ENCODE results near the gene MRPL19. TPM values are rescaled to one million over a fixed set of nuclear protein-coding genes. Genes with fewer than 3 reads are reported as not detected.
"Not testable (repeated sequence)": the region's sequence is repeated elsewhere in the genome, so short reads cannot be mapped to it uniquely, and the experiment has no call there.

The MRPL19 gene
- total and polyA plus RNA-seq, 12 donors: 16.5 to 107 (median 69.2) TPM

- no peak for TF ChIP-seq POLR2A (IDR thresholded peaks at IDR 0.05)
- TF ChIP-seq CTCF (IDR thresholded peaks at IDR 0.05): no peak
- DNase-seq: no peak
- Histone ChIP-seq H3K27ac (no peak overlapping the region), H3K36me3 (replicated peaks in 1 of 2) (peaks cover 0 to 18% of the 10 kb centered on the region in 2 donors), H3K4me1 (replicated peaks in 1 of 2) (peaks cover 18 to 33% of the 10 kb centered on the region in 2 donors), H3K4me3 (no peak overlapping the region), H3K9me3 (replicated peaks in 1 of 3) (no peaks in the 10 kb centered on the region), H3K27me3 (no peaks in the 10 kb centered on the region)
- intact Hi-C loops (cut with DNase I): no loop called here
- WGBS, 4 donors: 64 to 81% (median 73%) methylated on average over 3 of the region's 3 CpGs
Measured at GRCh38 chr2:75707901-75708300, 61.3 kb downstream of the MRPL19 start.

- TF ChIP-seq CTCF (IDR thresholded peaks at IDR 0.05) (no peak), POLR2A (IDR thresholded peaks at IDR 0.05) (no peak)
- intact Hi-C loops (cut with DNase I): no loop called here
- no peaks in the 10 kb centered on the region for H3K9me3 ChIP-seq (replicated peaks in 1 of 3)
- peaks cover 0 to 13% of the 10 kb centered on the region in 2 donors for H3K36me3 ChIP-seq (replicated peaks in 1 of 2)
- WGBS, 4 donors: 33 to 45% (median 42%) methylated on average over 3 of the region's 3 CpGs
- H3K27ac ChIP-seq: no peak overlapping the region
- no peaks in the 10 kb centered on the region for H3K27me3 ChIP-seq
- H3K4me1 ChIP-seq (replicated peaks in 1 of 2): peaks cover 18 to 28% of the 10 kb centered on the region in 2 donors
- peak overlapping the region in 1 of 4 donors; percentile 65 for H3K4me3 ChIP-seq
- no peak for DNase-seq
Measured at GRCh38 chr2:75709297-75709696, 62.7 kb downstream of the MRPL19 start.

- H3K4me1 ChIP-seq (replicated peaks in 1 of 2): peaks cover 18 to 28% of the 10 kb centered on the region in 2 donors
- H3K4me3 ChIP-seq: peak overlapping the region; percentile 26 to 65 (median 53)
- H3K36me3 ChIP-seq (replicated peaks in 1 of 2): peaks cover 0 to 9% of the 10 kb centered on the region in 2 donors
- WGBS, 4 donors: 0 to 3% (median 1%) methylated on average over 5 to 12 of the region's 12 CpGs
- DNase-seq: no peak
- no peaks in the 10 kb centered on the region for H3K9me3 ChIP-seq (replicated peaks in 1 of 3)
- no peak for TF ChIP-seq CTCF (IDR thresholded peaks at IDR 0.05)
- TF ChIP-seq POLR2A (IDR thresholded peaks at IDR 0.05): no peak
- H3K27me3 ChIP-seq: no peaks in the 10 kb centered on the region
- peak overlapping the region; percentile 35 to 94 (median 87) for H3K27ac ChIP-seq
- intact Hi-C loops (cut with DNase I): no loop called here
Measured at GRCh38 chr2:75710220-75710576, 63.6 kb downstream of the MRPL19 start.

GRCh38 chr2:75710577-75711253, 64.1 kb downstream of the MRPL19 start, which contains the start of gene GCFC2:
GCFC2 (minus strand) TSS chr2:75710915; CDS start chr2:75710855, 60 bp downstream.
- Histone ChIP-seq H3K27ac (peak within 1 kb of the TSS; percentile 35 to 94 (median 87)), H3K4me1 (replicated peaks in 1 of 2) (peaks cover 18 to 28% of the 10 kb centered on the region in 2 donors), H3K27me3 (no peaks in the 10 kb centered on the region), H3K36me3 (replicated peaks in 1 of 2) (peaks cover 0 to 5% of the 10 kb centered on the region in 2 donors), H3K4me3 (peak within 1 kb of the TSS; percentile 26 to 65 (median 53)), H3K9me3 (replicated peaks in 1 of 3) (no peaks in the 10 kb centered on the region)
- peak; percentile 87 to 93 (median 91) for DNase-seq
- intact Hi-C loops (cut with DNase I): no loop called here
- WGBS, 4 donors: 1 to 29% (median 2%) methylated on average over 6 to 66 of the region's 66 CpGs
- peak; percentile 70 to 75 for TF ChIP-seq POLR2A (IDR thresholded peaks at IDR 0.05)
- TF ChIP-seq CTCF (IDR thresholded peaks at IDR 0.05): peak in 4 of 6 experiments; percentile 18 to 42 (median 38)

- H3K4me3 ChIP-seq; H3K9me3 ChIP-seq (replicated peaks in 1 of 3); H3K27me3 ChIP-seq; intact Hi-C loops (cut with DNase I); H3K36me3 ChIP-seq (replicated peaks in 1 of 2): not testable (repeated sequence)
- Histone ChIP-seq H3K4me1 (replicated peaks in 1 of 2) (peaks cover 18 to 28% of the 10 kb centered on the region in 2 donors), H3K27ac (peak overlapping the region in 1 of 5 donors; percentile 94)
- 97 to 100% (median 98%) methylated on average over 1 to 31 of the region's 31 CpGs for WGBS, 4 donors
- DNase-seq: peak in 1 of 7 donors; percentile 19
Measured at GRCh38 chr2:75711590-75711989, 65.0 kb downstream of the MRPL19 start.

Measured in adrenal gland (tissue), 12 donors.